GOT3 (cell line): ENCODE results near the gene SAP30BP.
"Not testable (repeated sequence)": the region's sequence is repeated elsewhere in the genome, so short reads cannot be mapped to it uniquely, and the experiment has no call there.

Experiments used
- DNase-seq: peaks from one replicate; lab custom pipeline; 2025; ENCODE audit warnings: mixed read lengths; lab: John Stamatoyannopoulos, UW

The SAP30BP gene

DNA sequence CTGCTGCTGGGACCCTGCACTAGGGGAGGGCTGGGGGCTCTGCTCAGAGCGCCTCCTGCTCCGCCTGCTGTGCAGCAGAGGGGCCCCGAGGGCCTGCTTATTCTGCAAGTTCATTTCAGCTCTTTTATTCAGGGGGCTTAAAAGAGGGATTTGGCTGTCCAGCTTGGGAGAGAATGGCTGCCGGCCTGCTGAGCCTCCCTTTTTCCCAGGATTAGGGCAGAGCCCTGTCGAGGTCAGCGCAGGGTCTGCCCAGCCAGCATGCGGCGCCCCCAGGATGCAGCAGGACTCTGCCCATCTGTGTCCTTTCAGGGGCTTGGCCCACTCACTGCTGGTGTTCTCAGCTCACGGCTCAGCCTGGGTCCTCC, 32.8 kb upstream of the SAP30BP start:
- no peak for DNase-seq

DNA sequence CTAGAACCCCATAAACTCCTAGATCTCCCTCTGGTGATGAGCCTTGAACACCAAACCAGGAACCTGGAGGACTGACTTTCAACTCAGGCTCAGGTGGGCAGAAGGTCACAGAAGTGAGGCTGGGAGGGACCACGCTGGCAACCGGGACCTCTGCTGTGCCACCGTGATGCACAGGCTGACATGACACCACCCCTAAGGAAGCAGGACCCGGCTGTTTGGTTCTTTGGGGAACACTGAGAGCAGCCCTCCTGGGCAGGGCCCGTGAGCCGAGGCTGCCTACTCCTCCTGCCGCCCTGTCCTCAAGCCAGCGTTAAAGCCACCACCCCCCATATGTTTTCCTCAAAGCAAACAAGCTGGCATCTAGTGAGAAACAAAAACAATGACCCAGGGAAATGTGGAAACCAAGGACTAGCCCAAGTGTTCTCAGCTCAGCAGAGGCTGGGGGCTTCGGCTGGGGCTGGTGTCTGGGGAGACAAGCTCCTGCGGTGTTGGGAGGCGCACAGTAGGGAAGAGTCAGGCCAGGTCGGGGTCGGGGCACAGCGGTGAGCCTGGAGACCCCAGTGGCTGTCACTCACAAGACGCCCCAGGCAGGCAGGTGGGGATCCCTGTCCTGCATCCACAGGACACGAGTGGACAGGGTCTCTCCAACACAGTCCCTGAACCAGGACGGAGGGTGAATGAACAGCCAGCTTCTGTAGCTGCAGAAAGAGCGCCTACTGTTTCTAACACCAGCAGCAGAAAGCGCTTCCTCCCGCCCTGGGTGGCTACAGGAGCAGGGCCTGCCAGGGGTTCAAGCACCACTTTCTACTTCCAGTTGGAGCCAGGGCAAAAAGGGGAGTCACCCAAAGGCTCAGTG, 32.2 kb upstream of the SAP30BP start:
- DNase-seq, result no peak

DNA sequence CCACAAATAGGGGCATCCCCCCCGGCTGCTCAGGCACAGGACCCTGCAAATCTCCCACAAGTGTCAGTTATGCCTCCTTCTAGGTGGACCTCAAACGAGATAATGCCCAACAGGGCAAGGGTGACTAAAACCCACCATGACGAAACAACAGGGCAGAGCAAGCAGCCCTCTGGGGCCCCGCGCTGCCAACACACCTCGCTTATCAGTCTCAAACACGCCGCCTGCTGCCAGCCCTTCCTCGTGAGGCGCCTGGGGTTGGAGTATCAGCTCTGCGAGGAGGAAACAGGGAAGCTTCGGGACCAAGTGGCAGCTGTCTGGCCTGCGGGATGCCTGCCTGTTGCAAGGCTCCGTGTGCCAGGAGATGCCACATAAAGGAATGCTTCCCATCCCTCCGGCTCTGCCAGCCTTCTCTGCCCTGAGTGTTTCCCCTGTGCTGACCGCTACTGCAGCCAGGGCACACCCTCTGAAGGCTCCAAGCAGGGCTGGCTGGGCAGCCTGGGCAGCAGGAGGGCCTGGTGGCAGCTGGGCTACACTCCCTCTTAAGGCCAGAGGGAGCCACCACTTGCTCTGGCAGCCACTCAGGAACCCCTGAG, 31.4 kb upstream of the SAP30BP start:
- DNase-seq, result no peak

DNA sequence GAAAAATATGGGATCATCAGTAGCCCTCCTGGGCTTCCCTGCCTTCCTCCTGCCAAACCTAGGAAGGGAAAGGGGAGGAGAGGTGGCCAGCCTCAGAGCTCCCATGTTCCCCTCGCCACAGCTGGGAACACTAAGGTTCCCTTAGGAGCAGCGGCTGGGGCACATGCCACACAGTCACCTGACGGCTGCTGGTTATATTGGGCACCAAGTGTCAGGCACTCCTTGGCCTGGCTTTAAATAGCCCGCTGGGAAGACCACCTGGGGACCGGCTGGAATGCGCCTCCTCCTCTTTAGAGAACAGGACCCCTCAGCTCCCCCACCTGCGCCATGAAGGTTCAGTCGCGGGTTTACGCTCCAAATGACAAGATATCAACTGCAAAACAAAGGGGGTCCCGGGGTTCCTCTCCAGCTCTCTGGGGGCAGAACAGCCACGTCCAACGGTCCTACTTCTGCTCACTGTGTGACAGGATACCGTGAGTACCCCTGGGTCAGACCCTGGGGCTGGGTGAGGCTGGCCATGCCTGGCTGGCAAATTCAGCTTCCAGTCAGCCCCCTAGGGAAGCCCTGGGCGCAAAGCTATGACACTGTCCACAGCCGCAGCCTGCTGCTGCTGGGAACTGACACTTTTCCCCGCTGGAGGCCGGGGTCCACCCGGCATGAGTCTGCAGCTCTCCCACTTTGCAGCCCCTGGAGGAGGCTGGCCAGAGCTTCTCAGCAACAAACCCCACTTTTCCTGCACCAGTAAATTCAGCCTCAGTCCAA, 30.6 kb upstream of the SAP30BP start:
- no peak for DNase-seq

DNA sequence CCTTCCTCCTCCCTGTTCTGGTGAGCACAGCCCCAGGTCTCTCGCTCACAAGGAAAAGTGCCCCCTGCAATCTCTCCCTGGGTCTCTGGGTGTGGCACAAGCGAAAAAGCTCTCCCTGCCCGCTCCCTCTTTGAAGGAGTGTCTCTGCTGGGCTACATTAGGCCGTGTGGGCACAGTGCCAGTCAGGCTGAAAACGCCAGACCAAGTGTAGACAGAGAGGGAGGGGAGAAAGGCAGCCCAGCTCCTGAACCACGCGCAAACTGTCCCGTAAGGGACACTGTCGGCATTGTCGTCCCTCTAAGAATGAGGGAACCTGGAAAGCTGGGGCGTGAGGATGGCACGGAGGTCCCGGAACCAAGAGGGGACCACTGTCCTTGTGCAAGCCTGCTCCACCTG, 30.0 kb upstream of the SAP30BP start:
- DNase-seq, result no peak

DNA sequence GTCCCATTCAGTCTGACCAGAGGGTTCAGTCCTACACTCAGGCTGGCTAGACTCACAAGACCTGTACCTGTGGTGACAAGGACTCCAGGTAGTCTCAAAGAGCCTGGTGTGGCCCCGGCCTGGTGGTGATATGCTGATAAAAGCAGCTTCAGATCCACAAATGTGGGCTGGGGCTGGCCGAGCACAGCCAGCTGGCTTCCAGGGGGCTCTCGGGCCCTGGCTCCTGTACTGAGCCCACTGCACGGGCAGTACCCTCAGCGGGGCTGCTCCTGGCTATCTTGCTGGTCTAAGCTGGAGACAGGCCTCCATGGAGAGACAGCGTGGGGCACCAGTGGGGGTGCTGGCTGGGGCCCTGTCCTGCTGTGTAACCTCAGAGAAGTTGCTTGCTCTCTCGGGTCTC, 29.6 kb upstream of the SAP30BP start:
- DNase-seq, result no peak

DNA sequence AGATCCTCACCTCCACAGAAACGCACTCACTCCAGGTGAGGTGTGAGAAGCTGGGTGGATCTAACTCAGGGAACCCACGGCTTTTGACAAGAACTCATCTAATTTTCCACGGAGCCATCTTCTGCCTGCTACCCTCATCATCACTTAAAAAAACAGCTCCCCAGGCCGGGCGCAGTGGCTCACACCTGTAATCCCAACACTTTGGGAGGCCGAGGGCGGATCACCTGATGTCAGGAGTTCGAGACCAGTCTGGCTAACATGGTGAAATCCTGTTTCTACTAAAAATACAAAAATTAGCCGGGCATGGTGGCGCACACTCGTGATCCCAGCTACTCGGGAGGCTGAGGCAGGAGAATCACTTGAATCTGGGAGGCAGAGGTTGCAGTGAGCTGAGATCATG, 29.1 kb upstream of the SAP30BP start:
- DNase-seq, result not testable (repeated sequence)

DNA sequence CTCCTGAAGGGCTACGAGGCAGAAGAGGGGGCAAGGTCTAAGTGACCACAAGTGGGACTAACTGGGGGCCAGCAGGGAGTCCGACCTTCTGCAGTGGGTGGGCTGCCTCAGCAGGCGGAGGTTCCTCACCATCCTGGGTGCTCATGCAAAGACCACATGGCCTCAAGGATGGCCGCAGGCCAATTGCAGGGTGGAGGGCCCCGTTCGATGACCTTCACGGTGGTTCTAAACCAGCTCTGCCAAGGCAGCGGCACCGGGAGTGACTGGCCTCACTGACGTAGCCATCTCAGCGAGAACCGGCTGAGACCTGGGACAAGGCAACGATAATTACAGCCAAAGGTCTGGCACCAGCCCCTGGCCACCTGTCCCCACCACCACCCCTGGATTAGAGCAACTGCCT, 28.2 kb upstream of the SAP30BP start:
- DNase-seq, result no peak

DNA sequence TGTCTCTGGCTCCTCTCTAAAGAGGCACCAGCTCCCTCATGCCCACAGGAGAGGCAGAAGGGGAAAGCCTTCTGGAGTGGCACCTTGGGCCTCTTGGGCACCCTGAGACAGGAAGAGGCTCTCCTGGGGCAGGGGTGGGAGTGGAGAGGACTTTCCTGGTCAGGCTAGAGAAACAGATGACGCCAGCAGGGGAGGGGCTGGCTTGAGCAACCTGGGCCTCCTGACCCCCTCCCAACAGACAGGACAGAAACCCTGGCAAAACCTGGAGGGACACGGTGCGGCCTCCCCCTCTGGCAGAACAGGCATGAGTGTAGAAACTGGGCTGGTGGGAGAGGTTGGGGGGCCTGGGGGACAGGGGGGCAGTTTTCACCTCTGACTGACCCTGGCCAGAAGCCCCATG, 27.8 kb upstream of the SAP30BP start:
- no peak for DNase-seq

DNA sequence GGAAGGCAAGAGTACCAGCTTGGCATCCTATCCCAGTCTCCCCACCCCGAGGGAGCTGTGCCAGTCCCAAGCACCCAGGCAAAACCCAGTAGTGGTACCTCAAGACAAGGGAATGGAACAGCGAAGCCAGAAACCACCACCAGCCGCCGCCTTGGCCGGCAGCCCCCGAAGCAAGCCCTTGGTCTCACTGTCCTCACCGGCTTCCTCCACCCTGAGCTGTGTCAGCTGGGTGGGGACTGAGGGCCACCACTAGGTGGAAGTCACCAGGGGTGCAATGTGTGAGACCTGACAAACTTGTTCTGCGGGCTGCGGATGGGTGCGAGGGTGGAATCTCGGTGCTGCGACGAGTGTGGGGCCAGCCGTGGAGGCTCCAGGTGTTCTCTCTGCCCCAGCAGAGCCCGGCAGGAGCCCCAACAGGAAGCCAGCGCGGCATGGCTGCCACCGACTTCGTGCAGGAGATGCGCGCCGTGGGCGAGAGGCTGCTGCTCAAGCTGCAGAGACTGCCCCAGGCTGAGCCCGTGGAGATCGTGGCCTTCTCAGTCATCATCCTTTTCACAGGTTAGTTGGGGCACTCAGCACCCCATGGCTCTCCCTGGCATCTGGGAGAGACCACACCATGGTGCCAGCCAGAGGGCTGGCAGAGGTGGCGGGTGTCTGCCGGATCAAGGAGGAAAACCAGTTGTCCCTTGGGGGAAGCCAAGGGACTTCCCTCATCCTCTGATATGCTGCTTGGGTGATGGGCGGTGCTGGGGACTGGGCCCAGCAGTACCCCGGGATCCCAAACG, 27.2 kb upstream of the SAP30BP start:
- no peak for DNase-seq

DNA sequence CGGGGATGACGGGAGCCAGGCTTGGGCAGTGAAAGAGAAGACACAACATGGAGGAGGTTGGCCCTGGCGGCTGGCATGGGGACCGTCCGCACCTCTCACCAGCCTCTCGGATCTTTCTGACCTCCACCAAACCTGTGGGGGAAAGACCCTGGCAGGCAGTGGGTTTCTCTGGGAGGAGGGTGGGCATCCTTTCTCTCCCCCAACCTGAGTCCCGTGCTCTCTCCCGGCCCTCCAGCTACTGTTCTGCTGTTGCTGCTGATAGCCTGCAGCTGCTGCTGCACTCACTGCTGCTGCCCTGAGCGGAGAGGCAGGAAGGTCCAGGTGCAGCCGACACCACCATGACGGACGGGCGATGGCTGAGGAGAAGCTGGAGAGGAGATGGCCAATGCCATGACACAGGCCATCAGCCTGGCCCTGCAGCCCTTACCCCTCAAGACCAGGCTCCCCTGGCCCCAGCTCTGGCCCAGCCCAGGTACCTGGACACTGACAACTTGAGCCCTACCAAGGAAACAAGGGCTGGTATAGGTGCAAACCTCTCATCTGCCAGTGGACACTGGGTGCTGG, 26.5 kb upstream of the SAP30BP start:
- DNase-seq, result no peak

DNA sequence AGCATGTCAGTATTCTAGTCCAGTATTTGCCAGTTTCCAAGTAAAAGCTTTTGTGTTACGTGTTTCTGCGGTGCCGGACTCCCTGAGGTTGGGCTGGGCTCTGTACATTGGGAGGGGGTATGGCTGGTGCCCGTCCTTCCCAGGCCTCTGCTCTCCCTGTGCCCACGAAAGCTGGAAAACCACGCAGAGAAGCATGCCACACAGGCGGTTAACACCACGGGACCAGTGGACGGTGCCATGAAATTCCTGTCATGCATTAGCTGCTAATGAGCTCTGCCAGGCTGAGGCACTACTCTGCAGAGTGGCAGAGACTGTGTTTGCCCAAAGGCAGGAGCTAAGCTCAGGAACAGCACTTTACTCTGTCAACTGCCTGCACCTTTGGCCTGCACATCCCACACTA, 25.8 kb upstream of the SAP30BP start:
- DNase-seq, result no peak

DNA sequence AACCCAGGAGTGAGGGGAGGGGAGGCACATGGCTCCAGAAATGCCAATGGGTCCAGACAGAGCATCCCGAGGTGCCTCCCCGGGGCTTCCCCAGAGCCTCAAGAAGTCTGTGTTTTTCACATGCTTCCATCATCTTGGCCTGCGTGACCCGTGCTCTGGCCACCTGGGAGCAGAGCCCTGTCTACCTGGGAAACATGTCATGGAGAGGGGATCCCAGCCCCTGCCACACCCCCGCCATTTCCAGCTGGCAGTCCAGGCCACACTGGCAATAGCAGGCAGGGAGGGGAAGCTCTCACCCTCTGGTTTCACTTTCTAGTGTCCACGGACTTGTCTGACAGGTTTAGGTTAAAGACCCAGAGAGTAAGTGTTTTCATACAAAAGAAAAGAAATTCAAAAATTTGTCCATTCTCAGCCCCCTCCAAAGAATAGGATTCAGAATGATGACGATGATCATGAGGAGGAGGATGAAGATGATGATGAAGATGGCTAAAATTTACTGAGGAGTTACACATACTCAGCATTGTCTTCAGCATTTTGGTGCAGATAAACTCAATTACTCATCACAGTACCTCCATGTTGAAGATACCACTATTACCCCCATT, 24.9 kb upstream of the SAP30BP start:
- no peak for DNase-seq

DNA sequence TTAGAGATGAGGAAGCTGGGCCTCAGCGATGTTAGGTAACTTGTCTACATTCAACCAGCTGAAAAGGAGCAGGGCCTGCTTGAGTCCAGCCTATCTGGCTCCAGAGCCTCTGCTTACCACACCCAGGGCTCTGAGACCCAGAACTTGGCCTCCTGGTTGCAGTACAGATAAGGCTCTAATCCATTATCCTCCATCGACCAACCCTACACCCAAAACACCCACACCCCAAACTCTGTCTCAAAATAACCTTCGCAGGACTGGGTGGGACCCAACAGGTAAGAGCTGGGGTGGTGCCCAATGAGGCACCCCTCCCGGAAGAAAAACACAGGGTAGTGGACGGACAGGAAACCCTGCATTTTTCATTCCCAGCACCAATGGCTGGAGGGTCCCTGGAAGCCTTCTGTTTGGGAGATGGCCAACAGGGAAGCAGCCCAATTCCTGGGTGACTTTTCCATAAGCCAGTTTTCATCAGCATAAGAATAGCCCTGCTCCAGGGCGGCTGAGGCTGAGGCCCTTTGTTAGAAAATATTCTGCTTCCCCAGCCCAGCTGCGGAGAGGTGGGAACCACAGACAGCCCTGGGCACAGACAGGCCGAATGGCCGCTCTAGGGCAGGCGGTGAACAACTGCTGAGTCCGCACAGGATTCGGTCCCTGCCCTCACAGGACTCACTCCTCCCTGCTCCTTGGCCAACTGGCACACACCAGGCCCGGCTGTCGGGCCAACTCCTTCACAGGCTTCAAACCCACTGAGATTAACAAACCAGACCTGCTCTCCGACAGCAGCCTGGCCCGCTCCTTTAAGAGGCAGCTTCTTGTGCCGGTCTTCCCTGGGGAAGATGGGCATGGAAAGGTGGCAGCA, 24.1 kb upstream of the SAP30BP start:
- DNase-seq, result no peak

DNA sequence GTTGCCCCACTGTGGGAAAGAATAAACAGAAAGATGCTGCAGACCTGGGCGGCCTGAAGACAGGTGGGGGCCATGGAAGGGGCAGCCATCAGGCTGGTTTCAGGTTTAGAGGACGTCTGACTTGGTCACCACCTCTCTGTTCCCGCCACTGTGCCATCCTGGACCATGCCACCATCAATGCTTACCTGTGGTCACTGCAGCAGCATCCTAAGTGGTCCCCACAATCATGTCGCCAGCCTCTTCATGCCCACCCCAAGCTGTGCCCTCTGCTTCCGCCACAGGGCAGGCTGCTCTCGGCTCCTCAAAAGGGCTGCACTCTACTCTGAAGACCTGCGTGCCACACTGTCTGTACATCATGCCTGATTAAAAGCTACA, 23.5 kb upstream of the SAP30BP start:
- DNase-seq, result no peak

DNA sequence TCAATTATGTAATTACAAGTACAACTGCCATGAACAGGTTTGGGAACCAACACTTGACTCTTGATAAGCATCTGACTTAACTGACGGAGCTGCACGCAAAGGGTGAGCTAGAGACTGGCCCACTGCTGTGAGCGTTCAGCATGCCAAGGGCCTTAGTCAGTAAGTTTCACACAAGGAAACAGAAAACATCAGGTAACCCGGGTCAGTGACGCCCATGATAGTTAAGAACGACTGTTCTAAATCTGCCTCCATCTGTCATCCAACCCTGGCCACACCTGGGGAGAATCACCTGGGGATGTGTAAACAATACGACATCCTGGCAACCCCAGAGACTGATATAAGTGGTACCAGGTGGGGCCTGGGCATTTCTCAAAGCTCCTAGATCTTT, 21.6 kb upstream of the SAP30BP start:
- no peak for DNase-seq

DNA sequence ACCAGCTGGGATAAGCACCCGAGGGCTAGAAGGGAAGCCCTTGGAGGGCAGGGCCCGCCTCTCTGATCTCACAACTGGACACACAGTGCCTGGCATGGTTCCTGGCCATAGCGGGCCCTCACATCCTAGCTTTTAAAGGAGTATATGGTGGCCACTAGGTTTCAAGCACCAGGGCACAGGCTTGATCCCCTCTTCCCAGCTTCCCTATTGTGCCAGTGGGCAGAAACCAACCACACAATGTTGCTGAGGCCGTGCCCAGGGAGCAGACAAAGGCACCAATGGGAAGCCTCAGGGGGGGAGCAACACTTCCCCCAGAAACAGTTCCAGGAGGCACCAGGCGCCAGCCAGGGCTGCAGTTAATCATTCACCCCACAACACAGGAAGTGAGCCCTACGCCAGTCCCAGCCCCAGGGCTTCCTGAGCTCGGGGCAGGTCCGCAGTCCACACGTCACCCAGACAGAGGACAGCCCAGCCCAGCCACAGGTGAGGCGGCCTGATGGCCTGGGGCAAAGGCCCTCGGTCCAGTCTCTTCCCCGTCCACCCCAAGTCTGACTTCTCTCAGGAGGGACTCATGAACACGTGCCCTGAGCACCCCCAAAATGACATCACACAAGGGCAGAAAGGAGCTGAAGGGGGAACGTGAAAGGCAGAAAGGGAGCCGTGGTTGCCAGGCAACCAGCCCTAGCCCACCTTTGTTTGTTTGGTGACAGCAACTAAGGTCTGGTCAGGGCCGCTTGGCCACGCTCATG, 21.1 kb upstream of the SAP30BP start:
- DNase-seq, result no peak

DNA sequence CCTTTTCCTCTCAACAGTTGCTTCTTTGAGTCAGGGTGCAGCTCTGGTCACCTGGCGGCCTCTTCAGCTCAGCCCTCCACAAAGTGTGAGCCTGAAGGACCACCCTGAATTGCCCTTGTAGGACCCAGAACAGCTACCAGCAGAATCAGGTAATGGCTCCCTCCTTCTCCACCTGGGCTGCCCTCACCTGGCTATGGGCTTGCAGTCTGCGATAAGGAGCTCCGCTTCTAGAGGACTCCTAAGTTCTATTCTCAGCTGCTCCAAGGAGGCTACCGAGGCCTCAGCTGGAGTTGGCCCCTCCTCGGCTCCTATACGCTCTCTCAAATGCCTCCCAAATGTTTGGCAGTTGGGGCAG, 20.5 kb upstream of the SAP30BP start:
- no peak for DNase-seq

DNA sequence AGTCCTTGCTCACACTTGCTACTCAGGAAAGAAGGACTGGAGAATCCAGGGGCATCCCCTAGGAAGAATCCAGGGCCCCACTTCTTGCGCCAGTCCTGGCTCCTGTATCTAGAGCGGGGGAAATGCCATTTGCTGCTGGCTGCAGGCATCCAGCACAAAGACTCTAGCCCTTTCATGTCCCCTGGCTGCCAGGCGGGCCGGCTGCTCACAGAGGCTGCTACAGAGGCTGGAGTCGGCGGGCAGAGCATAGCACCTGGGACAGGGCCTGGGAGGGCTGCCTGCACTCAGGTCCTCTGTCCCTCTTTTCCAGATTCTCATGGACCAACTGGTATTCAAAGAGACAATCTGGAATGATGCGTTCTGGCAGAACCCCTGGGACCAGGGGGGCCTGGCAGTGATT, 20.1 kb upstream of the SAP30BP start:
- DNase-seq, result no peak

DNA sequence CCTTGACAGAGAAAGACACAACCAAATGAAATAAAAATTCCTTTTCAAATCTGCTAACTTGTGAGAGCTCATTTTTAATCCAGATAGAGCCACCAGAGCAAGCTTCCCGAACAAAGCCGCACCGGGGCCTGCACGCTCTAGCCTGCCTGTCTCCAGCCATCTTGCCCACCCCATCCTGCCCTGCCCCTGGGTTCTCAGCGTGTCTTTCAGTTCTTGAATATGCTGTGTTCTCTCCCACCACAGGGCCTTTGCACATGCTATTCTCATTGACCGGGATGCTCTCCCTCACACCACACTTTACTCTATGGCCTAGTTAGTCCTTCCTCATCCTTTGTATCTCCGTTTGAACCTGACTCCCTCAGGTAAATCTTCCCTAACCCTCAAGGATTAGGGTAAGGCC, 19.2 kb upstream of the SAP30BP start:
- DNase-seq, result no peak
